ENCODE results near the gene RGS12. TPM values are rescaled to one million over a fixed set of nuclear protein-coding genes. Genes with fewer than 3 reads are reported as not detected.

The RGS12 gene
- total RNA-seq, 1 donor from 2014 or later, result 59.5 TPM

- DNase-seq, result no peak
These were observed 45.6 kb downstream of the RGS12 start for GRCh38 chr4:3338321-3338838.

GRCh38 chr4:3338976-3339531 is 46.2 kb downstream of the RGS12 start:
- H3K27ac ChIP-seq, result no peak overlapping the region
- H3K9me3 ChIP-seq, result no peaks in the 10 kb centered on the region
- H3K4me1 ChIP-seq, result peaks cover 15% of the 10 kb centered on the region
- ATAC-seq (no peak), DNase-seq (no peak)
- intact Hi-C loops (cut with DNase I), result no loop called here
- H3K36me3 ChIP-seq, result no peaks in the 10 kb centered on the region
- no peaks in the 10 kb centered on the region for H3K27me3 ChIP-seq (ENCODE audit: low read depth)
- no peak for TF ChIP-seq CTCF (IDR thresholded peaks at IDR 0.05)
- no peak overlapping the region for H3K4me3 ChIP-seq

More at GRCh38 chr4:3338321-3338838, 45.6 kb downstream of the RGS12 start:
- Histone ChIP-seq H3K36me3 (no peaks in the 10 kb centered on the region), H3K27me3 (ENCODE audit: low read depth) (no peaks in the 10 kb centered on the region), H3K4me1 (peaks cover 15% of the 10 kb centered on the region), H3K9me3 (no peaks in the 10 kb centered on the region), H3K4me3 (no peak overlapping the region), H3K27ac (no peak overlapping the region)
- intact Hi-C loops (cut with DNase I), result no loop called here
- TF ChIP-seq CTCF (IDR thresholded peaks at IDR 0.05), result no peak
- ATAC-seq, result no peak

GRCh38 chr4:3339577-3339976 is 46.8 kb downstream of the RGS12 start:
- ATAC-seq, result no peak
- H3K27me3 ChIP-seq (ENCODE audit: low read depth), result no peaks in the 10 kb centered on the region
- intact Hi-C loops (cut with DNase I), result no loop called here
- no peaks in the 10 kb centered on the region for H3K9me3 ChIP-seq
- TF ChIP-seq CTCF (IDR thresholded peaks at IDR 0.05), result no peak
- peaks cover 15% of the 10 kb centered on the region for H3K4me1 ChIP-seq
- no peak for DNase-seq
- no peaks in the 10 kb centered on the region for H3K36me3 ChIP-seq
- no peak overlapping the region for H3K27ac ChIP-seq
- no peak overlapping the region for H3K4me3 ChIP-seq

- H3K4me1 ChIP-seq, result peaks cover 15% of the 10 kb centered on the region
- no peak overlapping the region for H3K27ac ChIP-seq
- no peaks in the 10 kb centered on the region for H3K9me3 ChIP-seq
- no peaks in the 10 kb centered on the region for H3K36me3 ChIP-seq
- H3K4me3 ChIP-seq, result no peak overlapping the region
- ATAC-seq (no peak), DNase-seq (no peak)
- intact Hi-C loops (cut with DNase I), result no loop called here
- no peak for TF ChIP-seq CTCF (IDR thresholded peaks at IDR 0.05)
- H3K27me3 ChIP-seq (ENCODE audit: low read depth), result no peaks in the 10 kb centered on the region
These were observed 47.3 kb downstream of the RGS12 start for GRCh38 chr4:3340038-3340699.

- peak; percentile 90 to 92 for ATAC-seq
- no peaks in the 10 kb centered on the region for H3K9me3 ChIP-seq
- peaks cover 15% of the 10 kb centered on the region for H3K4me1 ChIP-seq
- TF ChIP-seq CTCF (IDR thresholded peaks at IDR 0.05), result peak; percentile 28
- no peaks in the 10 kb centered on the region for H3K36me3 ChIP-seq
- H3K4me3 ChIP-seq, result no peak overlapping the region
- no peak overlapping the region for H3K27ac ChIP-seq
- H3K27me3 ChIP-seq (ENCODE audit: low read depth), result no peaks in the 10 kb centered on the region
- peak; percentile 91 for DNase-seq
- intact Hi-C loops (cut with DNase I), result no loop called here
These were observed 47.9 kb downstream of the RGS12 start for GRCh38 chr4:3340700-3341083.
